H54 (cell line): ENCODE measurements around the gene CFAP54.
A peak's percentile ranks its signal among the peaks of the same experiment; 100 is the strongest.
"Not testable (repeated sequence)": the region's sequence is repeated elsewhere in the genome, so short reads cannot be mapped to it uniquely, and the experiment has no call there.

Source experiments
- DNase-seq: peaks from one replicate; pipeline ENCODE4 v3.0.0; 2011; ENCODE audit warnings: low spot score, mixed read lengths; ENCODE audit not compliant: insufficient read length
- FAIRE-seq: peaks from 3 replicates; lab custom pipeline; 2011; peaks lifted over from hg19 to GRCh38; lab: Jason Lieb, UNC
- POLR2A ChIP-seq: IDR thresholded peaks from 2 replicates; pipeline ENCODE4 v1.6.1; 2011; ENCODE audit warnings: low read depth, mild to moderate bottlenecking, low read length

Gene CFAP54

DNA sequence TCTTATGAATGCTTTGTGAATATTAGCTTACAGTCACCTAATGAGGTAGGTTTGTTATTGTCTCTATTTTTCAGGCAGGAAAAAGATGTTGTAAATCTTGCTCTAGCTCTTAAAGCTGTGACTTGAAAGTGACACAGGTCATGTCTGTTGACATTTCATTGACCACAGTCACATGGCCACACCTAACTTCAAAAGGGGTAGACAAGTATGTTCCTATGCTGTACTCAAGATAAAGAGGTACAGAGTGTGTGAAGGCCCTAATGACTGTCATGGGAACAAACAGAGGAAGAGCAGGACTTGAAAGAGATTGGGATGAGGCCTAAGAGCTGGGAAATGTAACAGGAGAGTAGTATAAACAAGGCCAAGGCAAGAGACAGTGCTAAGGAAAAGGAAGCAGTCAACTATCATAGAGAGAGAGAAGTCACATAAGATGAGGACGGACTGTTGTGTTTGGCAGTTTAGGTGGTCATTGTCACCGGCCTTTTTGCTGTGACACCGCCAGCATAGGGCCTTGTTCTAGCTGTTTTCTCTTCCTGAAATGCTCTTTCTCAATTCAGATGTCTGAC, 181.0 kb downstream of the CFAP54 start:
- no peak for FAIRE-seq

GRCh38 chr12:96675519-96675918, 186.1 kb downstream of the CFAP54 start:
- not testable (repeated sequence) for FAIRE-seq, DNase-seq

More for the DNA sequence above, 181.0 kb downstream of the CFAP54 start:
- no peak for TF ChIP-seq POLR2A
- DNase-seq = no peak

GRCh38 chr12:96677363-96677762, 188.0 kb downstream of the CFAP54 start:
- no peak for TF ChIP-seq POLR2A
- no peak for FAIRE-seq
- DNase-seq = no peak

DNA sequence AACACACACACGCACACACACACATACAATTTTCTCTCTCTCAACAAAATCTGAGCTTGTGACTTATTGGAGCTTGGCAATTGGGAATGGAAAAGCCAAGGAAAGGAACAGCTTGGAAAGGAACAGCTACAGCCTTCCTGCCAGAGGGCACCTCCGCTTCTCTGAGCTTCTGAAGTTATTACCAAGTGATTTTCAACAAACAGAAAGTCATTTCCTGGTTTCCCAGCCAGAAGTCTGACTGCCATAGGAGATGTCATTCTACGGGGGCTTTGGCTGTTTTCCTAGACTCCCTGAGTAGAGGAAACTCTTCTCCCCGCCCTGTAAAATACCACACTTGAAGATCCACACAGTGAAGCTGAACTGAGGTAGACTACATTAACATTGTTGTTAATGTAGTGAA, 198.3 kb downstream of the CFAP54 start:
- no peak for FAIRE-seq
- TF ChIP-seq POLR2A = no peak
- DNase-seq = no peak

DNA sequence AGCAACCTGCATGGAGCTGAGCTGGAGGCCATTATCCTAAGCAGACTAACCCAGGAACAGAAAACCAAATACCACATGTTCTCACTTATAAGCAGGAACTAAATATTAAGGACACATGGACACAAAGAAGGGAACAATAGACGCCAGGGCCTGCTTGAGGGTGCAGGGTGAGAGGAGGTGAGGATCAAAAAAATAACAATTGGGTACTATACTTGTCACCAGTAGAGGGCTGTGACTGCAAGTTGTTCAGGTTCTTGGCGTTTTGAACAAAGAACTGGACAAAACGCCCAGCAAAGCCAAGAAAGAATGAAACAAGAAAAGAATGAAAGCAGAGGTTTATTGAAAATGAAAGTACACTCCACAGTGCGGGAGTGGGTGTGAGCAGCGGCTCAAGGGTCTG, 209.1 kb downstream of the CFAP54 start:
- FAIRE-seq = no peak
- no peak for TF ChIP-seq POLR2A
- DNase-seq = no peak

- FAIRE-seq (no peak), DNase-seq (no peak)
- TF ChIP-seq POLR2A = no peak
Observed at GRCh38 chr12:96698965-96699364, 209.6 kb downstream of the CFAP54 start.

- FAIRE-seq (no peak), DNase-seq (no peak)
Observed at GRCh38 chr12:96701856-96702255, 212.5 kb downstream of the CFAP54 start.

DNA sequence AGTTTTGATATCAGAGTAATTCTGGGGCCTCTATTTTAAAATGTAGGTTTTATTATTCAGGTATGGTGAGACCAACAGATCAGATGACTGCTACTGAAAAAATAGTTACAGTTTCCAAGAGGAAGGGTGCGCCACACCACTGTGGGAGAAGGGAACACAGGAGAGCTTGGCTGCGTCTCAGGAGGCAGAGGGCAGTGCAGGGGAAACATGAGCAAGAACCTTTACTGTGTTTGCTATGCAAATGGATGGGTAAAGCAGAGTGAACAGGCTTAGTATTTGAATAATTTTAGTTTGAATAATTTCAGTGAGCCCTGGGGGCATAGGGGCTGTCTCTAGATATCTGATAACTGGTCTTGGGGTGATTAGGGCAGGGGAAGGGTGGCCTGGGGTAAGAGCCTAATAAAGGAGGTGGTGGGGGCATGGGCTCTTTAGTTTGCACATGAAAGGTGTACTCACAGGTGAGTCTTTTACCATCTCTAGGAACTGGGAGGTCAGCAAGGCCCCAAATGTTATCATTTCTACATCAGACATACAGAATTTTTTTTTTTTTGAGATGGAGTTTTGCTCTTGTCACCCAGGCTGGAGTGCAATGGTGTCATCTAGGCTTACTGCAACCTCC, 220.9 kb downstream of the CFAP54 start:
- no peak for DNase-seq
- no peak for TF ChIP-seq POLR2A
- FAIRE-seq = no peak

More at GRCh38 chr12:96701856-96702255, 212.5 kb downstream of the CFAP54 start:
- no peak for TF ChIP-seq POLR2A

GRCh38 chr12:96711364-96711763, 222.0 kb downstream of the CFAP54 start:
- no peak for DNase-seq
- TF ChIP-seq POLR2A = no peak
- no peak for FAIRE-seq

- no peak for DNase-seq
- FAIRE-seq = no peak
- TF ChIP-seq POLR2A = no peak
Observed at GRCh38 chr12:96714199-96714598, 224.8 kb downstream of the CFAP54 start.

GRCh38 chr12:96719660-96720362, 230.4 kb downstream of the CFAP54 start:
- no peak for TF ChIP-seq POLR2A
- DNase-seq (no peak), FAIRE-seq (peak; percentile 33)

DNA sequence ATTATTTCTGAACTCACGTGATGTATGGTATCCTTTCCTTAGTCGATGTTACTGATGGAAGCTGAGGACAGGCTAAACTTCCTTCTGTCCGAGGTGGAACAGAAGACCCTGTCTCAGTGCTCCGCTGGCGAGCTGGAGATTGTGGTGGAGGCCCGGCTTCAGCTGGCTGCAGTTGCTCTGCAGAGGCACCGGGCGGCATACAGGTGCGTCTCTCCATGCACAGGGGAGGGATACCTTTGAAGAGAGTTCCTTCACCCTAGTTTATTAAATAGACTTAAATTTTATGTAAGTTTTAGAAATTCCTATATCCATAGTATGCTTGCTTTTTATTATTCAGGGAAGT, 231.0 kb downstream of the CFAP54 start:
- FAIRE-seq (no peak), DNase-seq (peak; percentile 33)
- TF ChIP-seq POLR2A = no peak

DNA sequence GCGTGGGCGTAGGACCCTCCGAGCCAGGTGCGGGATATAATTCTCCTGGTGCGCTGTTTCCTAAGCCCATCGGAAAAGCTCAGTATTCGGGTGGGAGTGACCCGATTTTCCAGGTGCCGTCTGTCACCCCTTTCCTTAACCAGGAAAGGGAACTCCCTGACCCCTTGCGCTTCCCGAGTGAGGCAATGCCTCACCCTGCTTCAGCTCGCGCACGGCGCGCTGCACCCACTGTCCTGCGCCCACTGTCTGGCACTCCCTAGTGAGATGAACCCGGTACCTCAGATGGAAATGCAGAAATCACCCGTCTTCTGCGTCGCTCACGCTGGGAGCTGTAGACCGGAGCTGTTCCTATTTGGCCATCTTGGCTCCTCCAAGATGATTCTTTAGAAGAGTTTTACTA, 240.1 kb downstream of the CFAP54 start:
- not testable (repeated sequence) for DNase-seq, FAIRE-seq

DNA sequence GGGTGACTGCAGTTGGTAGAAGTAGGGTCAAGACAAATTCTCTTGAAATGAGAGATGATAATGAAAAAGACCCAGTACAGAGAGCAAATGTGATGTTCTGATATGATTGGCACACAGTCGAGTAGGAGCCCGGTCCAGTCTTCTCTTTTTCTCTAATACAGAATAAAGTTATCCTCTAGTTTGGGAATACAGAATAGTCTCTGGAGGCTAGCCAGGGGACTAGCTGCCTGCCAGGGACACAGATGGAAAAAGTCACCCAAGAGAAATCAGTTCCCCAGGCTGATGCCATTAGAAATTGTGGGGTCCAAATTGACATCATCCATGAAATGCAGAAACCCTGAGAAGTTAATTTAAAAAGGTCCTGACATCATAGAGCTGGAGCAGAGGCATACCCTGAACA, 240.5 kb downstream of the CFAP54 start:
- DNase-seq (no peak), FAIRE-seq (no peak)
- TF ChIP-seq POLR2A = no peak

GRCh38 chr12:96743606-96744005, 254.2 kb downstream of the CFAP54 start:
- no peak for TF ChIP-seq POLR2A
- FAIRE-seq (no peak), DNase-seq (no peak)
